Bone marrow (tissue), 2 donors: ENCODE results near the gene TMC7.
"Not testable (repeated sequence)": the region's sequence is repeated elsewhere in the genome, so short reads cannot be mapped to it uniquely, and the experiment has no call there.

Source experiments
- DNase-seq, 2 donors: peaks; one replicate each; lab custom pipeline; 2025; lab: John Stamatoyannopoulos, UW

The TMC7 gene

GRCh38 chr16:18983565-18984434 is at the start of gene TMC7:
Gene TMC7 (plus strand): TSS chr16:18983934. CDS start chr16:18984064, 130 bp downstream.
- no peak for DNase-seq

- DNase-seq = no peak
These were observed 46.9 kb upstream of the TMC7 start for GRCh38 chr16:18936727-18937340.

GRCh38 chr16:18937390-18937789 is 46.3 kb upstream of the TMC7 start:
- DNase-seq = no peak

GRCh38 chr16:18938986-18939385 is 44.7 kb upstream of the TMC7 start:
- no peak for DNase-seq

GRCh38 chr16:18941471-18941870 is 42.3 kb upstream of the TMC7 start:
- no peak for DNase-seq

- no peak for DNase-seq
These were observed 41.7 kb upstream of the TMC7 start for GRCh38 chr16:18942061-18942460.

- DNase-seq = no peak
These were observed 40.3 kb upstream of the TMC7 start for GRCh38 chr16:18943414-18943813.

- DNase-seq = no peak
These were observed 38.5 kb upstream of the TMC7 start for GRCh38 chr16:18945233-18945632.

- DNase-seq = no peak
These were observed 35.2 kb upstream of the TMC7 start for GRCh38 chr16:18948372-18949020.

GRCh38 chr16:18950469-18951185 is 33.1 kb upstream of the TMC7 start:
- DNase-seq = no peak

GRCh38 chr16:18953547-18953946 is 30.2 kb upstream of the TMC7 start:
- no peak for DNase-seq

GRCh38 chr16:18955874-18956580 is 27.7 kb upstream of the TMC7 start:
- DNase-seq = not testable (repeated sequence)

- not testable (repeated sequence) for DNase-seq
These were observed 27.0 kb upstream of the TMC7 start for GRCh38 chr16:18956658-18957241.

GRCh38 chr16:18958621-18959029 is 25.1 kb upstream of the TMC7 start:
- DNase-seq = no peak

GRCh38 chr16:18959031-18959505 is 24.7 kb upstream of the TMC7 start:
- no peak for DNase-seq

GRCh38 chr16:18965555-18965954 is 18.2 kb upstream of the TMC7 start:
- no peak for DNase-seq

GRCh38 chr16:18966791-18967190 is 16.9 kb upstream of the TMC7 start:
- no peak for DNase-seq

GRCh38 chr16:18969050-18969854 is 14.5 kb upstream of the TMC7 start:
- peak; percentile 35 to 60 for DNase-seq

GRCh38 chr16:18969855-18970240 is 13.9 kb upstream of the TMC7 start:
- no peak for DNase-seq

GRCh38 chr16:18975109-18975508 is 8.6 kb upstream of the TMC7 start:
- no peak for DNase-seq
